Lower lobe of right lung (tissue), 2 donors: ENCODE results near the gene CIAO3. TPM values are rescaled to one million over a fixed set of nuclear protein-coding genes. Genes with fewer than 3 reads are reported as not detected.
A peak's percentile ranks its signal among the peaks of the same experiment; 100 is the strongest.

Source experiments
- ATAC-seq, 2 donors: fragments of 200-7000 bp; cut with Tn5 transposase; one replicate each; pipeline ENCODE4 v1.9.1; 2020 to 2022; ENCODE audit warnings: mild to moderate bottlenecking in 2 of 2, moderate library complexity in 2 of 2
- DNase-seq: peaks from one replicate; pipeline ENCODE4 v3.0.0-alpha.2; 2020
- H3K27ac ChIP-seq: fragments of 200-600 bp; one replicate; pipeline ENCODE4 v1.8.0; 2022
- H3K27me3 ChIP-seq: fragments of 200-600 bp; one replicate; pipeline ENCODE4 v1.8.0; 2022; ENCODE audit warnings: low read depth
- H3K36me3 ChIP-seq: fragments of 200-600 bp; one replicate; pipeline ENCODE4 v1.8.0; 2022; ENCODE audit warnings: mild to moderate bottlenecking
- H3K4me1 ChIP-seq: fragments of 200-600 bp; one replicate; pipeline ENCODE4 v1.8.0; 2022
- H3K4me3 ChIP-seq: fragments of 200-600 bp; one replicate; pipeline ENCODE4 v1.8.0; 2022; ENCODE audit warnings: mild to moderate bottlenecking
- H3K9me3 ChIP-seq: fragments of 200-600 bp; one replicate; pipeline ENCODE4 v1.8.0; 2022
- CTCF ChIP-seq: fragments of 200-600 bp; IDR thresholded peaks from one replicate; pipeline ENCODE4 v1.8.0; 2022; ENCODE audit warnings: antibody characterized with exemption, mild to moderate bottlenecking
- intact Hi-C: fragments of 100-400 bp; cut with DNase I; formaldehyde crosslinking; loops from one replicate; pipeline ENCODE4 v1.11.0; 2022
- total RNA-seq: library from RNA; stranded (reverse); fragmentation: NEBNext Ultra II Directional; extraction: Animal tissue kit (Norgen Biotek cat#: 25700); gene quantifications from one replicate; pipeline ENCODE4 v1.2.1, GENCODE V29; 2021
- donor health status: DM: no; HTN: yes; CAD: no; lungs with severe emphysema.

Gene CIAO3
- total RNA-seq, 1 donor from 2014 or later = 24.3 TPM

DNA sequence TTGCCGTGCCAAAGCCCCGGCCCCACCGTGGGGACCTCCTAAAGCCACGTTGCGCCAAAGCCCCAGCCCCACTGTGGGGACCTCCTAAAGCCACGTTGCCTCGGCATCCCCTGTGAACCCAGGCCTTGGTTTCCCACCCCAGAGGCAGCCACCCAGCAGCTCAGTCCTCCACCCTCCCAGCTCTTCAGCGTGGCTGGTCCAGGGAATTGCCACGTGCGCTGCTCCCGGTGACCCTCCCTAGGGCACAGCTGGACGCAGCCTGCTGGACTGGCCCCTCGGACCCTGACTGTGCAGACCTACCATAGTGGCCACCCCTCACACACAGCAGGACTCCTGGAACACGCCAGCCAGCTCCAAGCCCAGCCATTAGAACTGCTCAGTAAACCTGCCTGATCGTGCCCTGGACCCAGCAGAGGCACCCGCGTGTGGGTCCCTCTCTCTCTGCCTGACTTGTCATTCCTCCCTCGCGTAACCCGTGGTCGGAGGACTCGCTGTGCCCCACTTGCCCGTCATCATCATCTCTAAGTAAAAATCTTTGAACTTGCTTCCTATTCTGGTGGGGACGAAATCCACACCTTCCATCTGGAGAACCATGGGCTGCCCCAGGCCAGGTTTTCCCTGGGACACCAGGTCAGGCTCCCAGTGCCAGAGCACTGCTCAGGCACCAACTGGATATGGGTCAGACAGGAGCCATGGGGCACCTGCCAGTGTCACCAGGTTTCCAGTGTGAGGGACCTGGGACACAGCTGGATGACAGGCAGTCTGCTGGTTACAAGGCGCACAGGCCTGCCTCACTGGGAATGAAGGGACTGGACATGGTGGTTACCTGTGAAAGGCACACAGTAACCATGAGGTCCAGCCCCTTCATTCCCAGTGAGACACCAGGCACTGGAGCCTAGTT lies 5.6 kb downstream of the CIAO3 start:
- H3K4me3 ChIP-seq = no peak overlapping the region
- no peak for TF ChIP-seq CTCF
- no peak overlapping the region for H3K27ac ChIP-seq
- H3K4me1 ChIP-seq = peaks cover 9% of the 10 kb centered on the region
- ATAC-seq (no peak), DNase-seq (no peak)
- H3K27me3 ChIP-seq = no peaks in the 10 kb centered on the region
- H3K36me3 ChIP-seq = peaks cover 61% of the 10 kb centered on the region
- no peaks in the 10 kb centered on the region for H3K9me3 ChIP-seq
- intact Hi-C loops = no loop called here

DNA sequence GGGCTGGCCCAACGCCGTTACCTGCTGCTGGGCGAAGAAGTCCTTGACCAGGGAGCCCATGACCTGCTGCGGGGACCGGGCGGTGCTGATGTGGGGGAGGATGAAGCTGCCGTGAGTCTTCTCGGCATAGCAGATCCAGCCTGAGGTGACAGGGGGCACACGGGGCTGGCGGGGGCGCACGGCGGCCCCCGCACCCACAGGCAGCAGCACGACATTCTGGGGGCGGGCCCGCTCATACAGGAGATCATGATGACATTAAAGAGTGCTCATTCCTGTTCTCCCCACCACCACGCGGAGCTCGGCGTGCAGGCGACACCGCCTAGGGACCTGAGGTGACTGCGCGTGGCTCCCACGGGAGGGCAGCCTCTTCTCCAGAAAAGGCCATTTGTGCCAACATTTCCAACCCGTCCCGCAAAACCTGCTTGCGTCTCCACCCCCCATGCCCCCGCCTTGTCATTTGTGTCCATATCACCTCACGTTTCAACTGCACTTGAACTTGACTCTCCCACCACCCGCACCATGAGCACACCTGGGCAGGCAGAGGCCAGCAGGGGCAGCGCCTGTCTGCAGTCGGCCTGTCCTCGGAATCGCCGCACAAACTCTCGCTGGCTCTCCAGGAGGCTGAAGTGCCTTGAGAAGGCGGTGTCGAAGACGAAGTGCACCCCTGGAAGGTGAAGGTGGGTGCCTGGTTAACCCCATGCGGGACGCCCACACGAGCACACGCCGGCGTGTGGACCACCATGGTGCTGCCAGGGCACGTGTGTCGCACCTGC lies 6.4 kb downstream of the CIAO3 start:
- DNase-seq = no peak
- intact Hi-C loops = no loop called here
- no peaks in the 10 kb centered on the region for H3K9me3 ChIP-seq
- H3K27me3 ChIP-seq = no peaks in the 10 kb centered on the region
- peaks cover 61% of the 10 kb centered on the region for H3K36me3 ChIP-seq
- no peak overlapping the region for H3K4me3 ChIP-seq
- H3K4me1 ChIP-seq = peaks cover under 1% of the 10 kb centered on the region
- TF ChIP-seq CTCF = no peak
- H3K27ac ChIP-seq = no peak overlapping the region
- no peak for ATAC-seq

DNA sequence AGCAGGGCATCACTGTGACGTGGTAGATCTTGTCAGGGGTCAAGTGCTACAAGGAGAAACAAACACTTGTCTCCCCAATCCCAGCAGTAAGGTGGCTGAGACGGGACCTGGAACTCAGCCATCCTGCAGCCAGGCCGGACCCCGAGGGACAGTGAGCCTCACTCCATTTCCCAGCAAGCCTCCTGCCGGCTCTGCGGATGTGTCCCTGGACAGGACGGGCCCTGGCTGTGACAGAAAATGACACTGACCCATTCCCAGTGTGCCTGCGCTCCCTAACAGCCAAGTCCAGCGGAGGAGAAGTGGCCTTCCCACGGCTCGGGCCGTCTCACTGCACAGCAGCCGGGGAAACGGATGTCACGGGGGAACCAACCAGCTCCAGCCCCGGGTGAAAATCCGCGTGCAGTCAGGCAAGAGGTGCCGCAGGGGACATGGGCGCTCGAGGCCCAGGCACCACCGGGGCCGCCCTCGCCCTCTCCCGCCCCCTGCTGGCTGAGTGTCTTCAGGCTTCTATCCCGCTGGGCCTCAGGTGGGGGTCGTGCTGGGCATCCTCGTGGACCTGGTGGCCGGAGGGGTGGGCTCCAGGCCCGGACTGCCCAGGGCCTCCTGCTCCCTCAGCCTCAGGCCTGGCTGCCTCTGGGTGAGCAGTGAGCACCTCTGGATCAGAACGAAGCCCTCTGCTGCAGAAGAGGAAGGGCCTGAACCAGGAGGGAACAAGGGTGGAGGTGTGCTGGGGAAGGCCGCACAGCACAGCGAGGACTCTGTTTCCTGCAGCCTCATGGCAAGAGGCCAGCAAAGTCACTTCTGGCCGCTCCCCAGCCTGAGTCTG lies 7.2 kb downstream of the CIAO3 start:
- DNase-seq = no peak
- Histone ChIP-seq H3K4me3 (no peak overlapping the region), H3K27ac (no peak overlapping the region), H3K27me3 (peaks cover under 1% of the 10 kb centered on the region), H3K9me3 (no peaks in the 10 kb centered on the region), H3K36me3 (peaks cover 61% of the 10 kb centered on the region), H3K4me1 (peaks cover 1% of the 10 kb centered on the region)
- peak in 1 of 2 donors; percentile 14 for ATAC-seq
- intact Hi-C loops = no loop called here
- peak; percentile 37 for TF ChIP-seq CTCF

- Histone ChIP-seq H3K4me1 (peaks cover 8% of the 10 kb centered on the region), H3K27me3 (peaks cover 7% of the 10 kb centered on the region), H3K36me3 (peaks cover 59% of the 10 kb centered on the region), H3K9me3 (no peaks in the 10 kb centered on the region), H3K27ac (no peak overlapping the region), H3K4me3 (no peak overlapping the region)
- no peak for TF ChIP-seq CTCF
- intact Hi-C loops = no loop called here
- ATAC-seq (no peak), DNase-seq (no peak)
These were observed 7.9 kb downstream of the CIAO3 start for GRCh38 chr16:732936-733335.

- Histone ChIP-seq H3K27me3 (peaks cover 13% of the 10 kb centered on the region), H3K27ac (no peak overlapping the region), H3K4me3 (no peak overlapping the region), H3K9me3 (no peaks in the 10 kb centered on the region), H3K4me1 (peaks cover 14% of the 10 kb centered on the region), H3K36me3 (peaks cover 53% of the 10 kb centered on the region)
- intact Hi-C loops = no loop called here
- no peak for DNase-seq
- ATAC-seq = no peak
- no peak for TF ChIP-seq CTCF
These were observed 8.5 kb downstream of the CIAO3 start for GRCh38 chr16:732332-732731.
